Smooth muscle cell of the coronary artery (primary cell): ENCODE results near the gene PRR14L. TPM values are rescaled to one million over a fixed set of nuclear protein-coding genes. Genes with fewer than 3 reads are reported as not detected.

Source experiments
- total RNA-seq: library from RNA; depleted of rRNA; stranded (reverse); fragments of >200 nt; gene quantifications from 2 replicates; pipeline ENCODE4 v1.2.3, GENCODE V29; 2014; ENCODE audit warnings: low replicate concordance

The PRR14L gene
- 9.2 and 15.2 TPM in 2 replicates for total RNA-seq

GRCh38 chr22:31749636-31750364 lies at the start of gene PRR14L:
Gene PRR14L (minus strand): TSS chr22:31750132. CDS start chr22:31738860, 11,272 bp downstream.

DNA sequence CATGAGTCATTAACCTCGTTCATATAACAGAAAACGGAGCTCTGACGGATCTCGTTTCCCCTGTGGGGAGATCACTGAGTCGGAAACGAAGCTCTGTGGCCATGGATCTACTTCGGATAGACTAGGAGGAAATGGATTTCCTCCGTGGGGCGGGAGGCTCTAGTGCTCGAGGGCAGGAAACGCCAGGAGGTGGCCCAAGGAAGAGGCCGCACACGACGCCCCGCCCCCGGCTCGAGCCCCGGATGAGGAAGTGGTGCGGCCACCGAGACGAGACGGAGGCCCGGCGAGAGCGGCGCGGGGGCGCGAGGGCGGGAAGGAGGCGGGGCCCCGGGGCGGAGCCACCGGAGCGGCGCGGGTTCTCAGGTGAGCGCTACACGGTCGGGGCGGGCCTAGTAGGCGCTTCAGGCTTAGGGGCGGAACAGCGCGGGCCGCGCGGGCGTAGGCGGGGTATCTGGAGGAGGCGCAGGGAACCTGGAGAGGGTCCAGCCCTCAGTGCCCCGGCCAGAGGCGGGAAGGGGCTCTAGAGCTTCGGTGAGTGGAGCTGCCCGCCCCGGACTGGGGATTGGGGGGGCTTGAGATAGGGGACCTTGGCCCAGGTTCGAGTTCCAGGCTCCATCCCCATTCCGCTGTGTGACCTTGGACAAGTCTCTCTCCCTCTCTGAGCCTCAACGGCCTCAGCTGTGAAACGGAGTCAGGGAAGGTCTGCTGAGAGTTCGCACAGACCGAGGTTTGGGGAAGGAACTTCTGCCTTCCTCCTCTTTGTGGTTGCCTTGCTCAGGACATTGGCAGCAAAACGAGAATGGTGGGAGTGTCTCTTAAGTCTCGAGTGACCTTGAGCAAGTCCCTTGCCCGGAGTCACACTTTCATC lies 3.9 kb upstream of the PRR14L start, which contains the start of gene DEPDC5:
DEPDC5 (plus strand) TSS at position 386 of the 868 bp plus-strand sequence. CDS start 903 bp downstream, outside the sequence.

DNA sequence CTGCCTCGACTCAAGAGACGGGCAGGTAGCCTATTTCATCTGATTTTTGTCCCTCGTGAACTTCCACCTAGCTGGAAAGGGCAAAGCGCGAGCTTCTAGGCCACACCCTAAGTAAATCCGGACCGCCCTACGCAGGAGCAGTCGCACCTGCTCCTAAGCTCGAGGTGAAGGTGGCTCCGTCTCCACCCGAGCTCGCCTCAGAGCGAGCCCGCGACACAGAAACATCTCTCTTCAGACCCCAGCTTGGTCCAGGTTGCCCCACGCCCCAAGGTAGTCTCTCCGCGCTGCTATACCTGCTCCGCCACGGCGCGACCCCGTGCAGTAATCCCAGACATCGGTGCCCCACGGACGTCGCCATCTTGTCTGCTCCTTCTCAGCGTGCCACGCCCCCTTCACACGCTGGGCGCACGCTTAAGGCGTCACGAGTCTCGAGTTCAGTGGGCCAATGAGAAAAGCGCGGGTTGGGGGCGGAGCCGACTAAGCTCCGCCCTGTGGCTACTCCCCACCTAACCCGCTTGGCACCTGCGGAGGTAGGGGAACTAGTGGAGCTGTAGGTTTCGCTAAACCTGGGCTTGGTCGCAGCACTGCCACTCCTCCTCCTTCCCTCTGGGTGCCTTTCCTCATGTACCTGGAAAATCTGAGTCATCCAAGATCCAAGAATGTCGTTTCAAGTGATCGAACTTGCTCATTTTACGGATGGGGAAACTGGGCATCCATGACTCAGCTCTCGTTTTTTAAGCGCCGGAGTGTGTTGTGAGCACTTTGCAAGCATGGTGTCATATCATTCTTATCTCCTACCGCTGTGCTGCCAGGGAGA lies 87.9 kb downstream of the PRR14L start, which contains the start of gene PISD:
PISD (minus strand) TSS at position 365 of the 817 bp plus-strand sequence; CDS start at position 358, 7 bp downstream.

Other genes starting within 250 kb of the PRR14L start
- 13.5 and 24.4 TPM in 2 replicates for gene PISD, start 87.9 kb downstream of the PRR14L start, total RNA-seq
- gene DEPDC5, start 3.9 kb upstream of the PRR14L start, total RNA-seq: 8.1 and 11.0 TPM in 2 replicates
- 40.7 and 88.1 TPM in 2 replicates for gene YWHAH, start 194.4 kb upstream of the PRR14L start, total RNA-seq